Measurements from ENCODE around the gene MAN1C1.

DNA sequence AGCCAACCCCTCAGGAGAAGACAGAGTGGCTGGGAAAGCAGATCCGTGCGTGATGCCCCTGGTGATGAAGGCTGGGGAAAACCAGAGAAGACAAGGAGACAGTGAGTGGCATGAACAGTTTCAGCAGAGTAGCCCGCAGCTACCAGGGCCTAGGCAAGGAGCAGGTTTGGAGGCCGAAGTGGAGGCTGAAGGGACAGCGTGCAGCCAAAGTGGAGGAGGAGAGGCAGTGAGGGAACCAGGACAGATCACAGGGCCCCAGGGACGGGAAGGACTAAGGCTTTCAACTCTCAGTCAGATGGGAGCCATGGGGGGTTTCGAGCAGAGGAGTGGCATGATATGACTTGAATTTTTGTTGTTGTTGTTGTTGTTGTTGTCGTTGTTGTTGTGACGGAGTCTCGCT, 123.5 kb downstream of the MAN1C1 start:
- TF ChIP-seq TCF7L2 (IDR thresholded peaks at IDR 0.05; ENCODE audit: low read depth, low read length) (no peak), CTCF (IDR thresholded peaks at IDR 0.05) (no peak), POLR2AphosphoS5 (IDR thresholded peaks at IDR 0.05; ENCODE audit: low read depth, low read length) (no peak), REST (IDR thresholded peaks at IDR 0.05; ENCODE audit: insufficient read depth in 1 of 2, low read depth in 2 of 2, low read length in 1 of 2) (no peak)
